ENCODE data around the gene PLCB4.

Gene PLCB4

DNA sequence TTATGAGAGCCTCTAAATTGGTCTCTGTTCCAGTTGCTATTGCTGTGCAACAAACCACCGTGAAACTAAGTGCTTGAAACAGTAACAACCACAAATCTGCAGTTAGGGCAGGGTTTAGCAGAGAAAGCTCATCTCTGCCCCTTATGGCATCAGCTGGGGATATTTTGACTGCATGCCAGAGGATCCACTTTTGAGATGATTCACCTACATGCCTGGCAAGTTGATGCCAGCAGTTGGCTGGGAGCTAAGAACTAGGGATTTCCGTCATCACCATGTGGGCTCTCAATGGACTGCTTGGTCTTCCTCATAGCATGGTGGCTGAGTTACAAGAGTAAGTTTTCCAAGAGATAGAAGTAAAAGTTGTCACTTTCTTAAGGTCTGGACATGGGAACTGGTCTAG, 35.1 kb downstream of the PLCB4 start:
- no peak for DNase-seq (ENCODE audit: low spot score)

DNA sequence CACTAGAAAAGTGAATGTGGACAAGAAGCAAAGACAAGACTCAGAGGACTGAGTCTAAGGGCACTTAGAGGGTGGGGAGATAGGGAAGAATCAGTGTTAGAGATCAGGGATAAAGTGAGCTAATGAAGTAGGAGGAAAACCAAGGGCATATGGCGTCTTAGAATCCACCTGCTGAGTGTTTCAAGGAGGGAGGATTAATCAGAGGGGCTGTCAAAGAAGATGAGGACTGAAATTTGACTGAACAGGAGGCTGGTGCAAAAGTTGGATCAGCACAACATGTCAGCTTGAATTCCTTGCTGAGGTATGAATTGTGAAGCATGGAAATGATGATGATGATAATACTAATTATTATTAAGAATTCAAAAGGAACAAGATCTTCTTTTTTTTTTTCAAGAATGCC, 39.4 kb downstream of the PLCB4 start:
- DNase-seq (ENCODE audit: low spot score): no peak

DNA sequence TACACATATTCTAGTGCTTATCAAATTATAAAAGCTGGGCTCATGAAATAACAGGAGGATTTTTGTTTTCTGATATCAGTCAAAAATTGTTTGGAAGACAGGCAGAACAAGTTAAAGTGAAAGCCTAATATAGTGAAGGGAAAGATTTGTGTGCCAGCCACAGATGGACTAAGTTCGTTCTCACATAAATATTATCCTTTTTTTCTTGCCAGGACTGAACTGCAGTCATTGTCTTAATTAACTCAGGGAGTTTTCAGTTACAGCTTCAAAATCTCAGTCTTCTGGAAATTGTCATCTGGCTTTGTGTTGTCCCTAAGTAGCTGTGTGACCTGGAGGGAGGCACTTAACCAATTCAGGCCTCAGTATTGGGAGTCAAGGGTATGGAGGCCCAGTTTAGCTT, 40.7 kb downstream of the PLCB4 start:
- DNase-seq (ENCODE audit: low spot score): no peak

DNA sequence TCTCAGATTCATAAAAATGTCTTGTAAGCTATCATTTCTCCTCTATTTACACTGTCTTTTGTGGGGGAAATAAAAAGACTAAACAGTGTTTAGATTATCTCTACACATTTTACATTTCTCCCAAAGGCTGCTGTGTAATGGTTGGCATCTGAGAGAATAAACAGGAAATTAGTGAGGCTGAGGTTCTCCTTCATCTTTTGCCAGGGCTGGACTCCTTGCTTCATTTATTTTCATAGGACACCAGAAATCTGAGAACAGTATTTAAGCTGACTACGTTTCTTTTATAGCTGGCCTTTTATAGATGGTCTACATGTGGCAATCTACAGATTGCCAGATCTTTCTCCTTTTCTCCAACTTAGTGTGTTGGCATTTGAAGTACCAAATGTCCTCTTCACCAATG, 41.5 kb downstream of the PLCB4 start:
- DNase-seq (ENCODE audit: low spot score): no peak

DNA sequence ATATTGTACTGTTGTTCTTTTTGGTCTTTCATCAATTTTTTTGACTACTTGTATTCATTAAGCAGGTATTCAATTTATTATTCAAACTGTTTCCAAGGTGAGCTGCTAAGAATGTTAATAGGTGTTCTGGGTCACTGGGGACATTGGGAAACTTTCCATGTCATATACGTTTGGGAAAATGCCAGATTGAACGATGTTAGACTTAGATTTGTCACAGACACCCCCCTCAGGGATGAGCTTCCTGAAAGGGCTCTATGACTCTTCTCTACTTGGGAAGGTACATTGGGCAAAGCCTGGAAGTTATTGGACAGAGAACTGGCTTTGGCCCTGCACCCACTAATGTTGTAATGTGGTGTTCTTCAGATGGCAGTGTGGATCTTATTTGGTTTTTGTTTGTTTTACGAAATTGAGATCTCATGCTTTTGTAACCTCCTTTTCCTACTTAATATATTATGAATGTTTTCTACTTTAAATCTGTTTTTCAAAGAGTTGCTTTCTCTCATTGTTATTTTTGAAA, 42.1 kb downstream of the PLCB4 start:
- no peak for DNase-seq (ENCODE audit: low spot score)

DNA sequence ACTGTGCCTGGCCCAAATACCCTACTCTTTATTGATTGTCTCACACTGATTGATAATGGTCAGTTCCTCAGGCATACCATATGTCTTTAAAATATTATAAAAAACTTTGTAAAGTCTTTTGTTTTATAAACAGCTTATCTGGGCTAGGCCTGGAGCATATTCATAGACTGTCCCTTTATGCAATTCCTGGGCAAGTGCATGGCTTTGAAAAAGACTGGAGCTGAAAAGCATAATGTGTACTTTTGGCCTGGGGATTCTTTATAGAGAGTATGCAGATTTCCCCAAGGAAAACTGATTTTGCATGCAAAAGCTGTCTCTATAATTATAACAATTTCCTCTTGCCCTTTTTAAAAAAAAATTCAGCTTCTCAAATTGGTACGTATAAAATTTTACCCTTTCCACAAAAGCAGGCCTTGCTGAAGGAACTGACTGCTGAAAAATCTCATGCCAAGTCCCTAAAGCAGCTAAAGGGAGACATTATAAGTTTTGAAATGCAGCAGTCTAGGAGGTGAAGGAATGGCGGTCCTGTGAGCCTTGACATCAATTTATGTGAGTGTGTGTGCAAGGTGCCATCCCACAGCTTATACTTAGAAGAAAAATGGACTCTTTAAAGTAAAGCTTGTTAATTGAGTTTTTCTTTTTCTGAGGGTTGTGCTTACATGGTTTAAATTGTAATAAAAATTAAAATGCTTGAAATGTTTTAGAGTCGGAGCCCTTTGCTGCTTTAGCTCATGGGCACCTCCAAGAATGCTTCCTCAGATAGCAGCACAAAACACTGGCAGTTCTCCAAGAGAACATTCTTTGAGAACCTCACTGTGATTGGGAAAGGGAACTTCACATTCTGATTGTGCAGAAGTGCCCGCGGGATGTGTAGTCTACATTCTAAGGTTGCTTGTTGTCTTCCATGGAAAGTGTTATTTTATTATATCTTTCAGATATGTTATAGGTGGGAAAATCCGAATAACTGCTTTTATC, 43.9 kb downstream of the PLCB4 start:
- DNase-seq (ENCODE audit: low spot score): no peak

DNA sequence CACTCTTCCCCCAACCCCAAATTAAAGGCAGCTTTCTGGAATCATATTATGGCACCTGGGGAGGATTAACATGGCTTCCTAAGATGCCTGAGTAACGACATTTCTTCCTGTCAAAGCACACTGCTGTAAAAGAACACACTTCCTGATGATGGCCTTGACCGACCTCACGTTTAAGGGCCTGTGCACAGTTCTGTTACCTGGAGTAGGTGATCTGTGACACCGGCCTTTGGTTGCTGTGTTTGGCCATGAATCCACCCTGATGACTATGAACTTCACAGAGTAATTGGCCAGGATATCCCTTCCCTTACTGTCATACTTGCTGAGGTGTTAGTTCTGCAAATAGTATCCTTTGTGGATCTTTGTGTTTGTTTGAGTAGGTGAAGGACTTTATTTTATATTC, 45.8 kb downstream of the PLCB4 start:
- no peak for DNase-seq (ENCODE audit: low spot score)

DNA sequence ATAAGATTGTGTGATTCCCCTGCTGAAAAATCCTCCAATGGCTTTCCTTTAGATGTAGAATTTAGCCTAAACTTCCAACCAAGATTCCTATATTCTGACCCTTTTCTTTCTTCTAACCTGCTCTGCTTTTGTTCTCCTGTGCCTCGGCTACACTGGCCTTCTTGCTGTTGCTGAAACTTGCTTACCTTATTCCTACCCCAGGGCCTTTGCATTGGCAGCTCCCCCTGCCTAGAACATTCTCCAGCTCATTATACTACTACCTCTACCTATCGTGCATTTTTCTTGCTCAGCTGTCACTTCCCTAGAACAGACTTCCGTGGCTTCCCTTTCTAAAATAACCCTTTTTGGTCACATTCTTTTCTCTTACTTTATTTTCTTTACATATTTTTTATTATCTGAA, 48.7 kb downstream of the PLCB4 start:
- DNase-seq (ENCODE audit: low spot score): no peak

DNA sequence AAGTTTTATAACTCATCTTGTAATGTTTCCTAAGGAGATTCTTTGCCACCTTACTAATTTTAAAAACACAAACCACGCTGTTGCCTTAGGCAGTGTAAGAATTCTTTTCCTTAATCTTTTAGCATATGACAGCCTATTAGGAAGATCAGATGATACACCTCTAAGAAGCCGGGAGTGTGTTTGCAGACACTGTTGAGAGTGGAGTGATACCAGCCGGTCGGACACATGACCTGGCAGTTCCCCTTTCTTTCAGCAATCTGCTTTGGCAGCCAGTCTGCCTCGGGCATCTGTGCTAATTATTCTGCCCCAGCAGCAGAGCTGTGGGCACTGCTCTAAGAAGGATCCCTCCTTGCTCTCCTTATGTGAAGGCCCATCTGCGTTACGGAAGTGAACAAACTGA, 50.9 kb downstream of the PLCB4 start:
- DNase-seq (ENCODE audit: low spot score): no peak

DNA sequence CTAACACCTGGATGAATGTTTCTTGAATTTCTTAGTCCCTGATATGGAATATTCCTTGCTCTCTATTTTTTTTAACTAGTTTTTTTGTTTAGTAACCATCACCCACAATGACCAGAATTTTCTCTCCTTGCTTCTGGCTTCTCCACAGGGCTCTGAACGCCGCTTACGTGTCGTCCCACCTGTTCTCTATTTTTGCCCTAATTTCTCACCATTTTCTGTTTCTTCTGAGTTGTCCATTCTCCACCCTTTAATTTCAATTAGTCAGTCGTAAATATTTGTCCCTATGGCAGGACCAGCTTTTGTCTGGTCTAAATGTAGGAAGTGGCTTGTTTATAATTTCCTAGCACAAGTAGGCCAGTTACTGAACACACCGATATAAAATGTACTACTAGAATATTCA, 52.3 kb downstream of the PLCB4 start:
- no peak for DNase-seq (ENCODE audit: low spot score)

DNA sequence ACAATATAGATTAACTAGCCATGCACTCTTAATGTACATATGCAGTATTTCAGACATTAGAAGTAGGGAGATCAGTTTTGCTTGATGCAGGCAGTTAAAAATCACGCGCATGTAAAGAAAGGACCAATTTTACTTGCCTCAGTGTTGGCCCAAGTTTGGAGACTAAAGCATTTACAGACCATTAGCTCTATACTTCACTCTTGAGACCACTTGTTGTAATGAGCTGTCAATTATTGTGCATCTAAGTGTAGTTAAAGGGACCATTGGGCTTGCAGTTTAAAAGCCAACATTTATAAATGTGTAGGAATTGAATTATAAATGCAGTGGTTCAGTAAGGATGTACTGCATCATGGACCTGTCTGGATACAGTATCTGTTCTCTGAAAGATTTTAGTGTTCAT, 53.7 kb downstream of the PLCB4 start:
- no peak for DNase-seq (ENCODE audit: low spot score)

DNA sequence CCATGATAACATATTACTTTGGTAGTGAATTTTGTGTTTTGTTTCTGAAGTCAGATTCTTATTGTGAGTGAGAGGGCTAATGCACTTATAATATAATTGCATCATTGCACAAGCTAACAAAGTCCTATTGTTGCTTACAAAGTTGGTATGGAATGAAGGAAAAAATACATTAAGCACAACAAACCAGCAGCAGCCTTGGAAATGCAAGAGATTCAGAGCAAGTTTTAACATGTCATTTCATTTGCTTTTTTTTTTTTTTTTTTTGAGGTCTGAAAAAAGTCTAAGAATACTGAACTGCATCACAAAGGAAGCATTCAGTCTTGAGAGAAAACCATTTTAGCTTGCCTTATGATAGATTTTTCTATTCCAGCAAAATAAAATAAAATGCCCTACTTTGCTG, 57.6 kb downstream of the PLCB4 start:
- no peak for DNase-seq (ENCODE audit: low spot score)

DNA sequence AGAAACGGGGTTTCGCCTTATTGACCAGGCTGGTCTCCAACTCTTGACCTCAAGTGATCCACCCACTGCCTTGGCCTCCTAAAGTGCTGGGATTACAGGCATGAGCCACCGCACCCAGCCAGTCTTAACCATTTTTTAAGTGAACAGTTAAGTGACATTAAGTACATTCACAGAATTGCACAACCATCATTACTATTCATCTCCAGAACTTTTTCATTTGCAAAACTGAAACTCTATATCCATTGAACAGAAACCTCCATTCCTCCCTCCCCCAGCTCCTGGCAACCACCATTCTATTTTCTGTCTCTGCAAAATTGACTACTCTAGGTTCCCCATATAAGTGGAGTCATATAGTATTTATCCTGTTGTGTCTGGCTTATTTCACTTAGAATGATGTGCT, 59.7 kb downstream of the PLCB4 start:
- DNase-seq (ENCODE audit: low spot score): no peak

DNA sequence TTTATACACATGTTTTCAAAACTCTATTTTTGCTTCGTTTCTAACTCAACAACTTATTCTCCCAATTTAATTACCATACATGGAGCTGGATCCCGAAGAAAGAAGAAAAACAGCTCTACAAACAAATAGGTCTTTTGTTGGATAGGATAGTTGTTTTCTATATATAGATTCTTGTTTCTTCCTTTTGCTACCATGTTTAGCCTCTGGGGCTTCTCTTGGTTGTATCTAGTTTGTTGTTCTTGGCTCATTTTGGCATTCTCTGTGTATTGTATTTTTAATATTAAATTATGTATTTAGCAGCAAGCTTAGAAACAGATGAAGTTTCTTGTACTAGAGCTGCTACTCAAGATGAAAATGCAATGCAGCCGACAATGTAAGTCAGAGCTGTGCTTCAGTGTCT, 60.9 kb downstream of the PLCB4 start:
- no peak for DNase-seq (ENCODE audit: low spot score)

DNA sequence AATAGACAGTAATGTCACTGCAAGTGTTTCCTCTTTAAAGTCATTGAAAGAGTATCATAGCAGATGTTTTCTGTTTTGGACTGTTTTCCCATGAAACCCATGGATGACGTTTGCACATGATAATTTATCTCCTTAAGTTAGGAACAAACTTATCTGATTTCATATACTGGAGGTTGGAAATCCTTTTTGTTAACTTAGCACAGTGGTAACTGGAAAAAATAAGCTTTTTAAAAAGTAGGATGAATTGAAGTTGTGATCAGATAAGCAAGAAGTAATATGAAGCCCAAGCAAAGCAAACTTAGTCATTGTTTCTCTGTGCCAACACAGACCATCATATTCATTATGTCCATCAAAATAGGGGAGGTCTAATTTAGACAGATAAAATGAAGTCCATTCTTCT, 61.6 kb downstream of the PLCB4 start:
- no peak for DNase-seq (ENCODE audit: low spot score)

DNA sequence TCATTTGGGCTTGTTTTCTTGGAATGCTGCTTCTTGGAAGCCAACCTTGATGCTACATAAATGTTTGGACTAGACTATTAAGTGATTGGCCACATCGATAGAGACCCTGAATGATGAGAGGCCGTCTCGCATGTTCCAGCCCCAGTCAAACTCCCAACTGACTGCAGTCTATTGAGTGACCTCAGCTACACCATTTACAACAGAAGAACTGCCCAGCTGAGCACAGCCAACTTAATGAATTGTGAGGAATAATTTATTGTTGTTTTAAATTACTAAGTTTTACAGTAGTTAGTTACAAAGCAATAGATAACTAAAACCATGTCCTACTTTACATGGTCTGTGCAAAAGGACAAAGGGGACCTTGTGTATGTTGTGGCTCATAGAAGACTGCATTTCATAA, 63.0 kb downstream of the PLCB4 start:
- DNase-seq (ENCODE audit: low spot score): no peak

DNA sequence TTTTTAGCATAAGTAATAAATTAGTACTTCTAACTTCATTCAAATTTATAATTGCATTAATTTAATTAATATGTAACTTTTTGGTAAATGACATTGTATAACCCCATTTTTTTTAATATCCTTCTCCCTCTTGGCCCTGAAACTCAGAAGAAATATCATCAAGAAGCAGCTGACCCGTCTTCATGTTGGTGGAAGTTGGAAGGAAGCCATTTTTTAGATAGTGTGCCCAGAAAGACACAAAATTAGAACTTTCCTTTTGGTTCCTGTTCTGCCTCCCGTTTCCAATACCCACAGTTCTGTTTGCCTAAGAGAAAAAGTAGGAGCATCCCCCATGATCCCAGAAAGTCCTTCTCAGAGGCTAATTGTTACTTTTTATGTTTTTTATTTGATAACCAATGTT, 65.5 kb downstream of the PLCB4 start:
- DNase-seq (ENCODE audit: low spot score): no peak

DNA sequence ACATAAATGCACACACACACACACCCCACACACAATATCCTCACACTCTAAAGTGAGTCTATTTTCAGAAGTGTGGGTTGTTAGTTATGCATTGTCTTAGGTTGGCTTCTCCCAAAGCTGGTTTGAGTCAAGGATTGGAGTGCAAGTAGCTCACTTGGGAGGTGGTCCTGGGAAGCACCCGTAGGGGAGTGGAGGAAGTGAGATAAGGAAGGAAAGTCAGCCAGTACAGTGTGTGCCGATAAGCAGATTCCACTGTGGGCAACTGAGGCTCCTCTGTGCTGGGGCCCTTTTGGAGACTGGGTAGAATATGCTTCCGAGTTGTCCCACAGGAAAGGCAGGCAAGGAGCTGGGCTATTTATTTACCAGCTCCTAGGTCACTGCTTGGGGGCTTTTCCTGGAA, 67.2 kb downstream of the PLCB4 start:
- DNase-seq (ENCODE audit: low spot score): no peak

DNA sequence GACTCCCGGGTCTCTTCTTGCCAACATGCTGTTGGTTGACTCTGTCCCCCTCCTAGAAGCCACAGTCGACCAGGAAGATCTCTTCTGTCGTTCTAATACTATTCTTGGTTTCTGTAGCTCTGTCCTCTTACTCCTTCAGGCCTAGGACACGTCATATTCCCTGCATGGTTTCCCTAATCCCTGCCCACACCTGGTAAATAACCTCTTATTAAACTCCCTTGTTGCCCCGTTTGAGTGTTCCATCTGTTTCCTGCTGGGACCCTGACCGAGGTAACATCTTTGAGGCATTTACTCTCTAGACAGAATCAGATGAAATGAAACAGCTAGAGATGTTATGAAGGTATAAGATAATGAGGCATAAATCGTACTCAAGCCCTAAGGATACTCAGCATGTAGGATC, 68.1 kb downstream of the PLCB4 start:
- no peak for DNase-seq (ENCODE audit: low spot score)

DNA sequence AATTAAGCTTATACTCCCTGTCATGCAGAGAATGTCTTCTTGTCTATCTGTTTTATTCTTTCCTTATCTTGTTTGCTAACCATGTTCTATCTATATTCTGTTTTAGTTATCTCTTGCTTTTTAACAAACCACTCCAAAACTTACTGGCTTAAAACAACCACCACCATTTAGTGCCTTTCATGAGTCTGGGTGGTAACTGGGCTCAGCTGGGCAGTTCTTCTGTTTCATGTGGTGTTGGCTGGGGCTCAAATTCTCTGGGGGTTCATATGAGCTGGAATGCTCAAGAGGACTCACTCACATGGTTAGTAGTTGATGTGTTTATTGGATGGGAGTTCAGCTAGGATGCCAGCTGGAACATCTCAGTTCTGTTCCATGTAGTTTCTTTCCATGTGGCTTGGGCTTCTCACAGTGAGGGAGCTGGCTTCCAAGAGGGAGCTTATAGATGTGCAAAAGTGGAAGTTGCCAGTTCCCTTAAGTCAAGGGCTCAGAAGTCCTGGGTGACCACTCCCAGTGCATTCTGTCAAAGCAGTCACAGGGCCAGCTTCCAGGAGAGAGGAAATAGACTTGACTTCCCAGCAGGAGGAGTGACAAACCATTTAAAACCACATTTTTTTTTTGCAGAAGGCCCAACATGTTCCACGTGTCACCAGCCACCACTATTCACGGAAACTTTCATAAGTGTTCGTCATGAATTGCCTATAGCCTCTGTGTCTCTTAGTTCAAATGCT, 70.4 kb downstream of the PLCB4 start:
- no peak for DNase-seq (ENCODE audit: low spot score)

DNA sequence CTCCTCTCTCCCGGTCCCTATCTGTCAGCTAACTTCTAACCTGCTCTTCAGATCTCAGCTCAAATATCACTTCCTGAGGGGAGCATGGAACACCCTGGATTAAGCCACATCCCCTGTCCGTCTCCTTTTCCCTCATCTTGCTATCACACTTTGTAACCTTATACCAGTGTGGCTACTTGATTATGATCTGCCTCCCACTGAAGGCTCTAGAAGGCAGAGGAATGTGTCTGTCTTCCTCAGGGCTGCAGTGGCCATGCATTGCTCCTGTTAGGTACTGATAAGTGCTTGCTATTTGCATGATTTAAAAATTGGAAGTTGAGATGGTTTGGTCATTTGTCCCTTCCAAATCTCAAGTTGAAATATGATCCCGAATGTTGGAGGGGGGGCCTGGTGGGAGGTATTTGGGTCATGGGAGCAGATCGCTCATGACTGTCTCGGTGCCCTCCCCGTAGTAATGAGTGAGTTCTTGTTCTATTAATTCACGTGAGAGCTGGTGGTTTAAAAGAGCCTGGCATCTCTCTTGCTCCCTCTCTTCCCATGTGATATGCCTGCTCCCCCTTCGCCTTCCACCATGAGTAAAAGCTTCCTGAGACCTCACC, 71.4 kb downstream of the PLCB4 start:
- no peak for DNase-seq (ENCODE audit: low spot score)

DNA sequence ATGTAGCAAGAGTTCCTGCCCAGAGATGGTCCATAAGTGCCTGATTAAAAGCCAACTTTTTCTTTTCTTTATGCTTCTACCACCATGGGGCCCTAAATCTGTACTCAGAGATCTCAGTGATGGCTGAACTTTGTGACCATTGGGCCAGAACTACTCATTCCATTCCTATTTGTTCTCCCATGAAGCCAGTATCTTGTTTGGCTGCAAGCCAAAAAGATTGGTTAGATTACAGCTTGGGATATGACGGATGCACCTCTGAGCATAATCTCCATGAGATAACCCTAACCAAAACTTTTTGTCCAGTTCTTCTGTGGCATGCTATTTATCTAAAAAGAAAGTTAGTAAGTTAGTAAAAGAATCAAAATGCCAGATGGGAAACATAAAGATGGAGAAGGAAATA, 72.2 kb downstream of the PLCB4 start:
- DNase-seq (ENCODE audit: low spot score): no peak

DNA sequence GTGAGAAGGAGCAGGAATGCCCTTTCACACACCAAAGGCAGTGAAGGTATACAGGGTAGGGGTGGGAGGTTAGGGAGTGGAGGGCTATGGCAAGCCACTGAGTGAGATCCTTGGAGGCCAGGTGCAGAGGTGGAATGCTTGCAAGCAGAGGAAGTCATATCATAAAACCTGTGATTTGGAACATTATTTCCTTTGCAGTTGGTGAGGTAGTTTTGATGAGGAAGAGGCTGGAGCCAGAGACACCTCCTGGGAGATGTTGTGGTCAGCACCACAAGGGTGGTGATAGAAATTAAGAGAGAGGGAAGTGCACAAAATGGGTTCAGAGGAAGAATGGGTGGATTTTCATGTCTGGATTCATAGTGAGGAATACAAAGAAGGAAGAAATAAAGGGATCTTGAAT, 73.0 kb downstream of the PLCB4 start:
- no peak for DNase-seq (ENCODE audit: low spot score)
